Activated T-cell treated with anti-CD3 and anti-CD28 coated beads for 24 hours (primary cell): ENCODE data around the gene TTLL12.
"Not testable (repeated sequence)": the region's sequence is repeated elsewhere in the genome, so short reads cannot be mapped to it uniquely, and the experiment has no call there.

Experiments
- DNase-seq: peaks from one replicate; pipeline ENCODE4 v3.0.0-alpha.2; 2020; ENCODE audit warnings: low read depth

TTLL12 gene

DNA sequence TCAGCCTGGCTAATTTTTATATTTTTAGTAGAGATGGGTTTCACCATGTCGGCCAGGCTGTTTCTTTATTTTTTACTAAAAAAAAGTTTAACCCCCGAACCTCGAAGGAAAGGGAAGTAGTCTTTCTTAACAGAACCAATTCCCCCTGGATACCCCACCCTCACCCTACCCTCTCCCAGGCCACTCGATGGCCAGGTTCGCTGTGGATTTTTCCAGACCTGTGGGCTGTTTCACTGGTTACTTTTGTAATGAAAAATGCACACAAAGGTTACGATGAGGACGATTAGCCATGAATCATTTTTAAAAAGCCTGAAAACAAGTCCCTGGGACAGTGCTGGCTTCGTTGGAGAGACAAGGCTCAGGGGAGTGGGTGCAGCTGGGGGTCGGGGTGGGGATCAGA lies 33.0 kb downstream of the TTLL12 start:
- no peak for DNase-seq

DNA sequence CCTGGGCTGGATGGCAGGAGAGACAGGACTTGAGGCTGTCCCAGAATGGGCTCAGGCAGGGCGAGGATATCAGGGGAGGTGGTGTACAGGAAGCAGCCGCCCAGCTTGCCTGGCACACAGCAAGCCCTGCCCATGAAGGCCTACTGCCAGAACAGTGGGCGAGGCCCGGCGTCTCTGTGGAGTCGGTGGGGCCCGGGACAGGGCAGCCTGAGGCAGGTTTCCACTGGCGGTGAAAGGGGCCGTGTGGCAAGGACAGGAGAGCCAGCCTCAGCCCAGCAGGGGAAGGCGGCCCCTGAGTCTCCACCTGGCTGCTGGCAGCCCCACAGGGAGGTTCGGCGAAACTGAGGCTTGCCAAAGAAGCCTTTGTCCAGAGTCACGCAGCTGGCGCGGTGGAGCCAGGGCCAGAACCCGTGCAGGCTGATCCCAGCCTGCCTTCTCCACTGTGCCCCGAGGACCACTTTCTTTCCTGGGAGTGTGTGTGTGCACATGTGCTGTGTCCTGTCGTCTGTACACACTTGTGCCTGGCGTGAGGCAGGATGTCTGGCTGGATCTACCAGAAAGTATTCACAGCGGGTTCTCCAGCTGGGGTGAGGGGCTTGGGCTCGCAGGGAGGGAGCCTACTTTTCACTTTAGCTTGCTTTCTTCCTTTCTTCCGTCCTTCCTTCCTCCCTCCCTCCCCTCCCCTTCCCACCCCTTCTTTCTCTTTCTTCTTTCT lies 34.4 kb downstream of the TTLL12 start:
- DNase-seq: peak; percentile 41

DNA sequence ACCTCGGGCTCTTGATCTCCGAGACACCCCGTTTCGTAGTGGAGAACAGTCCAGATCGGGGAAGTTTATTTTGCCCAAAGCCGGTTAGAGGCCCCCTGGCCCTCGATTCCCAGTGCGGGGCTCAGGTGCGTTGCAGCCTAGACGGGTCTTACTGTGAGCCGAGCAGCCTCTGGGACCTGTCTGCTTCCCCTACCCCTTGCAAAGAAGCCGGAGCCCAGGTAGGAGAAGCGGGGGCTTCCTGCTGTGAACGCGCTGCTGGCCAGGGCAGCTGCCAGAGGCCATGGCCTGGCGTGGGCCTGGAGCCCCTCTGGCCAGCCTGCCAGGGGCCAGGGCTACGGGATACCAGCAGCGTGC lies 35.0 kb downstream of the TTLL12 start:
- DNase-seq: no peak

DNA sequence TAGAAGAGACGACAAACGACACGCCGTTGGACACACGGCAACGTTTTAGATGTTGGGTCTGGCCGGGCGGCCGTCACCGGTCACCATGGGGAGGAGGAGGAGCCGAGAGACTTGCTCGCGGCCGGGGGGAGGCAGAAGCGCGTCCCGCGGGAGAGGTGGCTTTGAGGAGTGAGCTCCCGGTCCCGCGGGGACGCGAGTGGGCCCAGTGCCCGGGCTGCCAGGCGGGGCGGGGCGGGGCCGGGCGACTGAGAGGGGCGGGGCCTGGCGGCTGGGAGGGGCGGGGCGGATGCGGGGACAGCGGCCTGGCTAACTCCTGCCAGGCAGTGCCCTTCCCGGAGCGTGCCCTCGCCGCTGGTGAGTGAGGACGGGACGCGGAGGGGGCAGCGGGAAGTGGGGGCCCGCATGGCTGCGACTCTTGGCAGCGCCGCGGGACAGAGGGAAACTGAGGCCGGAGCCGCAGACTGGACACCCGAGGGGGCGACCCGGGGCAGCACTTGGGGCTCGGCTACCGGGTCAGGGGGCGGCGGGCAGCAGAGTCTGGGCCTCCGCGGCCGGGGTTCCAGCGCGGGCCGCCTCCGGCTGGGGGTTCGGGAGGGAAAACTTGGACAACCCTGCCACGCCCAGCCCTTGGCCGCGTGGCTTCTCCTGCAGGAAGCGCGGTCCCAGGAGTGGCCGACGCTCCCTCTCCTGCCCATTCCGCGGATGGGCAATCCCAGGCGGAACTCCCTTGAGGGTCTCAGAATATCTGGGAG lies 35.5 kb downstream of the TTLL12 start, which contains the start of gene TSPO:
TSS of gene TSPO (plus strand) at position 309 of the 752 bp plus-strand sequence. CDS start 7,680 bp downstream, outside the sequence.
- peak; percentile 49 for DNase-seq

GRCh38 chr22:43150731-43151206 lies 36.2 kb downstream of the TTLL12 start:
- DNase-seq: no peak

- DNase-seq: no peak
Measured at GRCh38 chr22:43148581-43148980, 38.4 kb downstream of the TTLL12 start.

DNA sequence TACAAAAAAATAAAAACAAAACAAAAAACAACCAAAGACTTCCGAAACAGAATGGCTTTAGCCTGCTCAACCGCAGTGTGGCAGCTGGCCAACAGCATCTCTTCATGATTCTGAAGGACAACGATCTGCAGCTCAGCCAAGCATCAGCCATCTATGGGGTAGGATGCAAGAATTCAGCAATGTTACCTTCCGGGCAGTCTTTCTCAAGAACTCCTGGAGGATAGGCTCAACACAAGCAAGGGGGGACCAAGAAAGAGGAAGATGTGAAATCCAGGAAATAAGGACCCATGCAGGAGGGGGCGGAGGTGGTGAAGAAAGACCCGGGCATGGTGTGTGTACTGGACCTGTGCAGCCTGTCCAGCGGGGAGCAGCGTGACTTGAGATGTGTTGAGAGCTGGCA lies 39.1 kb downstream of the TTLL12 start:
- DNase-seq: no peak

DNA sequence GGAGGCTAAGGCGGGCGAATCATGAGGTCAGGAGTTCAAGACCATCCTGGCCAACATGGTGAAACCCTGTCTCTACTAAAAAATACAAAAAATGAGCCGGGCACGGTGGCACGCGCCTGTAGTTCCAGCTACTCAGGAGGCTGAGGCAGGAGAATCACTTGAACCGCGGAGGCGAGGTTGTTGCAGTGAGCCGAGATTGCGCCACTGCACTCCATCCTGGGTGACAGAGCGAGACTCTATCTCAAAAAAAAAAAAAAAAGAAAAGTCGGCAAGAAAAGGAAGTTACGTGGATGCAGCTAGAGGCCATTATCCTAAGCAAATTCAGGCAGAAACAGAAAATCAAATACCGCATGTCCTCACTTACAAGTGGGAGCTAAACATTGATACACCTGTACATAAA lies 40.6 kb downstream of the TTLL12 start:
- DNase-seq: not testable (repeated sequence)

DNA sequence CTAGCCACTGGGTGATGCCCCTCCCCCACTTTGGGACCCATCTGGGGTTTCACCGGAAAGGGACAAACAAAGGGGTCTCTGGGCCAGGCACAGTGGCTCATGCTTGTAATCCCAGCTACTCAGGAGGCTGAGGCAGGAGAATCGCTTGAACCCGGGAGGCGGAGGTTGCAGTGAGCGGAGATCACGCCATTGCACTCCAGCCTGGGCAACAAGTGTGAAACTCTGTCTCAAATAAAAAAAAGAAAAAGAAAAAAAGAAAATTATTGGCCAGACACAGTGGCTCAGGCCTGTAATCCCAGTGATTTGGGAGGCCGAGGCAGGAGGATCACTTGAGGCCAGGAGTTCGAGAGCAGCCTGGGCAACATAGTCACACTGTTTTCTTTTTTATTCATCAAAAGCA lies 41.6 kb downstream of the TTLL12 start:
- not testable (repeated sequence) for DNase-seq

GRCh38 chr22:43144949-43145348 lies 42.0 kb downstream of the TTLL12 start:
- no peak for DNase-seq

- peak; percentile 79 for DNase-seq
Measured at GRCh38 chr22:43142880-43143562, 43.9 kb downstream of the TTLL12 start, which contains the start of gene MCAT. Gene MCAT, minus strand, starts transcription at chr22:43143398. Its CDS starts 50 bp downstream, at chr22:43143348.

DNA sequence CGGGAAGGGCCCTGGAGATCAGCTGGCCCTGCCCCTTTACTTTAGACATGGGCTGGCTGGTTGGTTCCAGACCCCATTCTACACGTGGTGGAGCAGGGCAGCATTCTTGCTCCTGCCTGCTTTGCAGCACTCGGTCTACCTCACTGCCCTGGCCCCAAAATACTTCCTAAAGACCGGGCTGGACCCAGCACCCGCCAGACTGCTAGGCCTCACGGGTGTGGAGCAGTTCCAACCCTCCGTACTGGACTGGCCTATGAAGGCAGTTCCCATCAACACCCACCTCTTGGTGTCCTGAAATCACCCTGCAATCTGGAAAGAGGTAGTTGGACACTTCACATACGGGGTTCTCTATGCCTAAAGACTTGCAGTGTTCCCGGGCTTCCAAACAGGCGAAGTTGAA lies 50.1 kb downstream of the TTLL12 start:
- DNase-seq: no peak

DNA sequence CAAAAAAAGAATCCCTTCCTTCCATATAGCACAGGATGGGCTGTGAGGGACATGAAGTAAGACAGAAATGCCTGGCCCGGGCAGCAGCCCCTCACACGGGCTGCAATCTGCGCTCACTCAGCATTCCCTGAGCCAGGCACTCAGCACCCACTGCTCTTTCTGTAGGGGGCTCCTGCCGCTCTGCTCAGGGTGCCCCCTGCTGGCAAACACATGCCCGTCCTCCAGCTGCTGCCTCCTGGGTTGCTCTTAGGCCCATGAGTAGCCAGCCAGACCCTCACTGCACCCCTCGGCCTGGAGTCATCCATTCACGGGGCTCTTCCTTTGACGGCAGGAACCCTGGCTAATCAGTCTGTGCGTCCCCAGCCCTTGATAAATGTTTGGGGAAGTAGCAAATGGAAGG lies 50.7 kb downstream of the TTLL12 start:
- no peak for DNase-seq

DNA sequence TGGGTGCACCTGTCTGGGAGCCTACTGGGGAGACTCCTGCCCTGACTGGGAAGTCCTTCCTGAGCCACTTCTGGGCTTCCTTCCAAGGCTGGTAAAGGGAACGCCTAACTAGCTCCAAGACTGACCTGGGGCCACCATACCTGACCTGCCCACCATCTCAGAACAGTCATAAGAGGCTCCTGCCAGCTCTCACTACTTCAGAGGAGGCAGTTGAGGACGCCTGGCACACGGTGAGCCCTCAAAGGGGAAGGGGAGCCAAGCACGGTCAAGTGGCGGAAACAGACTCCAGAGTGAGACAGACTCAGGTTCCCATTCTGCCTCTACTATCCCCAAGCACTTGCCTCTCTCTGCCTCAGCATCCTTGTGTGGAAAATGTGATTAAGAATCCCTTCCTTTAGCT lies 51.4 kb downstream of the TTLL12 start:
- no peak for DNase-seq

GRCh38 chr22:43134553-43134952 lies 52.4 kb downstream of the TTLL12 start:
- DNase-seq: no peak

DNA sequence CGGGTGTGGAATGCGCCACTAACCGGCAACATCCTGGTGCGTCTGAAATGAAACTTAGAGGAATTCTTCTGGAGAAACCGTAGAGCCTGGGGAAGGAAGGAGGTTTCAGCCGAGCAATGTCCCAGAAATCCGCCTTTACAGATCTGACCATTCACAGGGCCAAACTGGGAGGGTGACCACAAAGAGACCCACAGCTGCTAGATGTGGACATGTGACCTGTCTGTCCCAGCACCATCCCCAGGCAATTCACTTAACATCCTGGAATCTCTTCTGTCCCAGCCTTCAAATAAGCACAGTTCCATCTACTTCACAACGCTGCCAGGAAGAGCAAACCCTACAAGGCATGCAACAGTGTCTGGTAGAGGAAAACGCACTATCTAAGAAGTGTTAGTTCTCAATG lies 53.5 kb downstream of the TTLL12 start:
- DNase-seq: no peak

- DNase-seq: no peak
Measured at GRCh38 chr22:43131773-43132501, 55.0 kb downstream of the TTLL12 start.

GRCh38 chr22:43129426-43130425 lies 57.2 kb downstream of the TTLL12 start:
- no peak for DNase-seq

GRCh38 chr22:43128928-43129424 lies 58.0 kb downstream of the TTLL12 start:
- no peak for DNase-seq

GRCh38 chr22:43128116-43128515 lies 58.8 kb downstream of the TTLL12 start:
- DNase-seq: no peak
